Neuron (in vitro differentiated cells): Measurements from ENCODE around the gene PDGFB.

Source experiments
- H2AFZ ChIP-seq: one replicate; pipeline ENCODE4 v1.6.1; 2013; ENCODE audit warnings: low read depth, mild to moderate bottlenecking, inconsistent platforms, low read length, moderate library complexity
- H3K27me3 ChIP-seq: one replicate; pipeline ENCODE4 v1.6.1; 2013; ENCODE audit warnings: low read length; ENCODE audit not compliant: insufficient read depth
- H3K36me3 ChIP-seq: one replicate; pipeline ENCODE4 v1.6.1; 2013; ENCODE audit warnings: low read length; ENCODE audit not compliant: insufficient read depth
- H3K4me1 ChIP-seq: one replicate; pipeline ENCODE4 v1.6.1; 2013; ENCODE audit warnings: low read length; ENCODE audit not compliant: insufficient read depth
- H3K4me3 ChIP-seq: 2 replicates; pipeline ENCODE4 v1.5.1; 2013; ENCODE audit warnings: mild to moderate bottlenecking, low read length, moderate library complexity
- H3K9me3 ChIP-seq: one replicate; pipeline ENCODE4 v1.6.1; 2013; ENCODE audit warnings: low read length

PDGFB gene

GRCh38 chr22:39283322-39284141 lies 38.8 kb upstream of the PDGFB start:
- Histone ChIP-seq H3K9me3 (no peaks in the 10 kb centered on the region), H3K4me1 (peaks cover 13% of the 10 kb centered on the region), H3K4me3 (no peak overlapping the region), H2AFZ (no peak overlapping the region), H3K27me3 (peaks cover 2% of the 10 kb centered on the region), H3K36me3 (no peaks in the 10 kb centered on the region)

GRCh38 chr22:39282645-39283321 lies 38.0 kb upstream of the PDGFB start:
- Histone ChIP-seq H3K4me3 (no peak overlapping the region), H3K27me3 (peaks cover 2% of the 10 kb centered on the region), H2AFZ (no peak overlapping the region), H3K9me3 (no peaks in the 10 kb centered on the region), H3K36me3 (no peaks in the 10 kb centered on the region), H3K4me1 (peaks cover 13% of the 10 kb centered on the region)

- Histone ChIP-seq H3K27me3 (no peaks in the 10 kb centered on the region), H2AFZ (no peak overlapping the region), H3K4me1 (peaks cover 13% of the 10 kb centered on the region), H3K4me3 (no peak overlapping the region), H3K36me3 (no peaks in the 10 kb centered on the region), H3K9me3 (peaks cover 3% of the 10 kb centered on the region)
Measured at GRCh38 chr22:39281126-39281525, 36.3 kb upstream of the PDGFB start.

- Histone ChIP-seq H2AFZ (no peak overlapping the region), H3K36me3 (no peaks in the 10 kb centered on the region), H3K9me3 (peaks cover 3% of the 10 kb centered on the region), H3K4me1 (peaks cover 13% of the 10 kb centered on the region), H3K4me3 (no peak overlapping the region), H3K27me3 (no peaks in the 10 kb centered on the region)
Measured at GRCh38 chr22:39280250-39280649, 35.5 kb upstream of the PDGFB start.

- Histone ChIP-seq H2AFZ (no peak overlapping the region), H3K27me3 (no peaks in the 10 kb centered on the region), H3K4me3 (no peak overlapping the region), H3K9me3 (peaks cover 3% of the 10 kb centered on the region), H3K4me1 (peaks cover 13% of the 10 kb centered on the region), H3K36me3 (no peaks in the 10 kb centered on the region)
Measured at GRCh38 chr22:39279170-39279850, 34.5 kb upstream of the PDGFB start.

- Histone ChIP-seq H3K36me3 (no peaks in the 10 kb centered on the region), H3K27me3 (no peaks in the 10 kb centered on the region), H3K4me3 (no peak overlapping the region), H2AFZ (no peak overlapping the region), H3K4me1 (peaks cover 8% of the 10 kb centered on the region), H3K9me3 (peaks cover 3% of the 10 kb centered on the region)
Measured at GRCh38 chr22:39278040-39278439, 33.3 kb upstream of the PDGFB start.

GRCh38 chr22:39277142-39277607 lies 32.4 kb upstream of the PDGFB start:
- Histone ChIP-seq H3K4me1 (peaks cover 7% of the 10 kb centered on the region), H3K4me3 (no peak overlapping the region), H3K27me3 (no peaks in the 10 kb centered on the region), H2AFZ (no peak overlapping the region), H3K36me3 (no peaks in the 10 kb centered on the region), H3K9me3 (peaks cover 3% of the 10 kb centered on the region)

GRCh38 chr22:39276440-39277141 lies 31.8 kb upstream of the PDGFB start:
- H3K4me1 ChIP-seq, result peaks cover 7% of the 10 kb centered on the region

GRCh38 chr22:39275814-39276439 lies 31.1 kb upstream of the PDGFB start:
- no peak overlapping the region for H3K4me3 ChIP-seq
- peaks cover 7% of the 10 kb centered on the region for H3K4me1 ChIP-seq
- peaks cover 3% of the 10 kb centered on the region for H3K9me3 ChIP-seq
- H2AFZ ChIP-seq, result no peak overlapping the region
- H3K27me3 ChIP-seq, result no peaks in the 10 kb centered on the region
- no peaks in the 10 kb centered on the region for H3K36me3 ChIP-seq

More at GRCh38 chr22:39276440-39277141, 31.8 kb upstream of the PDGFB start:
- Histone ChIP-seq H3K36me3 (no peaks in the 10 kb centered on the region), H3K4me3 (no peak overlapping the region), H3K27me3 (no peaks in the 10 kb centered on the region), H3K9me3 (peaks cover 3% of the 10 kb centered on the region), H2AFZ (no peak overlapping the region)

- Histone ChIP-seq H3K4me1 (peaks cover 2% of the 10 kb centered on the region), H3K36me3 (no peaks in the 10 kb centered on the region), H3K27me3 (no peaks in the 10 kb centered on the region), H3K4me3 (no peak overlapping the region), H2AFZ (no peak overlapping the region), H3K9me3 (peaks cover 3% of the 10 kb centered on the region)
Measured at GRCh38 chr22:39273950-39274887, 29.4 kb upstream of the PDGFB start.

- Histone ChIP-seq H3K4me1 (no peaks in the 10 kb centered on the region), H3K9me3 (no peaks in the 10 kb centered on the region), H3K4me3 (no peak overlapping the region), H2AFZ (no peak overlapping the region), H3K36me3 (no peaks in the 10 kb centered on the region), H3K27me3 (peaks cover 3% of the 10 kb centered on the region)
Measured at GRCh38 chr22:39270792-39271191, 26.0 kb upstream of the PDGFB start.
